GM12892 (cell line): ENCODE results near the gene IRF3.

Experiments
- POLR2A ChIP-seq: IDR thresholded peaks from 2 replicates; pipeline ENCODE4 v1.6.1; 2011; ENCODE audit warnings: low read depth, low read length, control low read depth
- POLR2AphosphoS5 ChIP-seq: IDR thresholded peaks from 2 replicates; pipeline ENCODE4 v1.6.1; 2011; ENCODE audit warnings: low read depth, low read length, control low read depth

DNA sequence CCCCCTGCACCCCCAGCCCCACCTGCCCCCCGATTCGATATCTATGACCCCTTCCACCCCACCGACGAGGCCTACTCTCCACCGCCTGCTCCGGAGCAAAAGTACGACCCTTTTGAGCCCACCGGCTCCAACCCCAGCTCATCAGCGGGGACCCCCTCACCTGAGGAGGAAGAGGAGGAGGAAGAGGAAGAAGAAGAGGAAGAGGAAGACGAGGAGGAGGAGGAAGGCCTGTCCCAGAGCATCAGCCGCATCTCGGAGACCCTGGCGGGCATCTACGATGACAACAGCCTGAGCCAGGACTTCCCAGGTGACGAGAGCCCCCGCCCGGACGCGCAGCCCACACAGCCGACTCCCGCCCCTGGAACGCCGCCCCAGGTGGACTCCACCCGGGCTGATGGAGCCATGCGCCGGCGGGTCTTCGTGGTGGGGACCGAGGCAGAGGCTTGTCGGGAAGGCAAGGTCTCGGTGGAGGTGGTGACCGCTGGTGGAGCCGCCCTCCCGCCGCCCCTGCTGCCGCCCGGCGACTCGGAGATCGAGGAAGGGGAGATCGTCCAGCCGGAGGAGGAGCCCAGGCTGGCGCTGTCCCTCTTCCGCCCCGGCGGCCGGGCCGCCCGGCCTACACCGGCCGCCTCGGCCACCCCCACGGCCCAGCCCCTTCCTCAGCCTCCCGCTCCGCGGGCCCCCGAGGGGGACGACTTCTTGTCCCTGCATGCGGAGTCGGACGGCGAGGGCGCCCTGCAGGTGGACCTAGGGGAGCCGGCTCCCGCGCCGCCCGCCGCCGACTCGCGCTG lies 14.4 kb downstream of the IRF3 start:
- no peak for TF ChIP-seq POLR2AphosphoS5
- TF ChIP-seq POLR2A, result no peak
